Measurements from ENCODE around the gene FAM107B.

FAM107B gene

DNA sequence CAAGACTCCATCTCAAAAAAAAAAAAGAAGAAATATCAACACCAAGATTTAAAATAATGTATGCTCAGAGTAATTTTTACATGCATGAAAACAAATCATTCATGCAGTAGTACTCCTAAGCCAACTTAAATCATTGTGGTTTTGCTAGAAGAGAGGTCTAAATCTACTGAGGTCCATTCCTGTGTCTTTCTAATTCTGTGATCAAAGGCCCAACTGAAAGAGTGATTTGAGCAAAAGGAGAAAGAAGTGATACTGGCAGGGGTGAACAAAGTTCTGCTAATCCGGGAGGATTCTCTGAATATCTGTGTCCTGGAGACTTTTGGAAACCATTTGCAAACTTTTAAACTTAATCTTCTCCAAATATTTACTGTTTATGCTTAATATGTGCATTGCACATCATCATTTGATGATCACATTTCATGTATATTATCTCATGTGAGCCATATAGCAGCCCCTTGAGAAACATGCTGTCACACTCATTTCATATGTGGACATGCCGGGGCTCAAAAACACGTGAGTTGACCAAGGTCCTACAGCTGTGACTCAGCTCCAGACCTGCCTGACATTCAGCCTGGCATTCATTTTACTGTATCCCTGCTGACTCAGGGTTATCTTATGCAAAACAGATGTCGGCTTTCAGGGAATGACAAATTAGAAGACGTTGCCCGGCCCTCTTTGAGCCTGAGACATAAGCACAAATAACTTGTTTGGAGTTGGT lies 76.4 kb downstream of the FAM107B start:
- TF ChIP-seq GATA2 (IDR thresholded peaks at IDR 0.05; ENCODE audit: low read depth, low read length) (no peak), GATA3 (IDR thresholded peaks at IDR 0.05; ENCODE audit: low read depth, low read length) (no peak)

DNA sequence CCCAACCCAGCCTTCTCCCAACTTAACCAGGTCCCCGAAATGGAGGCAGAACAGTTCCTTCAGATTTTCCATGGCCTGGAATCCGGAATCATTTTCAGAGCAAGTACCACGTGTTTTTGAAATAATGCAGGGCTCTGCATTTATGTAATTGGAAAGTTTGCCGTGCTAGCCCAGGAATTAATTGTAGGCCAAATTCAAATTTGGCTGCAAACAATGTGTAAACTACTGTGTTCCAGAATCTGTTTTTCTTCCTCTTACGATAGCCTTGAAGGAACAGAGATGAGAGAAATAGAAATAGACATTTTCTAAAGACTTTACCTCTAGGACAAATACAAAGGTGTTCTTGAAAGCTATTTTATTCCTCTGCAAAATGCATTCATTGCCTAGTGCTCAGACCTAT lies 77.4 kb downstream of the FAM107B start:
- no peak for TF ChIP-seq GATA2 (IDR thresholded peaks at IDR 0.05; ENCODE audit: low read depth, low read length)

DNA sequence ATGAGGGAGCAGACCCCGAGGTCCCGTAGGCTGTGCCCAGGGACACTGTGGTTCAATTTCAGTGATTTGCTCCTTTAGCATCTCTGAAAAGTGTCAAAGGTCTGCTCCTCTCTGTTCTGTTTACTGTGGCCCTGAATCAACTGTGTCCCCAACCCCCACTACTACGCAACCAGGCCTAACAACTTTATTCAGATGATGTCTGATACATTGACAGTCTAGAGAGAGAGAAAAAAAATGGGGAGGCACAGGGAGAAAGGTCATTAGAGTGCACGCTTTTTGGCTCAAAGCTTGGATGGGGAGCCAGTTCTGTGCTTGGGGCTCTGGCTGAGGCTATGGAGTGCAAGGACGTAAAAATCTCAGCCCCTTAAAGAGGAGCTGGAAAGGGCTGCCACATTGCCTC lies 77.9 kb downstream of the FAM107B start:
- TF ChIP-seq GATA3 (IDR thresholded peaks at IDR 0.05; ENCODE audit: low read depth, low read length) (no peak), GATA2 (IDR thresholded peaks at IDR 0.05; ENCODE audit: low read depth, low read length) (no peak)

DNA sequence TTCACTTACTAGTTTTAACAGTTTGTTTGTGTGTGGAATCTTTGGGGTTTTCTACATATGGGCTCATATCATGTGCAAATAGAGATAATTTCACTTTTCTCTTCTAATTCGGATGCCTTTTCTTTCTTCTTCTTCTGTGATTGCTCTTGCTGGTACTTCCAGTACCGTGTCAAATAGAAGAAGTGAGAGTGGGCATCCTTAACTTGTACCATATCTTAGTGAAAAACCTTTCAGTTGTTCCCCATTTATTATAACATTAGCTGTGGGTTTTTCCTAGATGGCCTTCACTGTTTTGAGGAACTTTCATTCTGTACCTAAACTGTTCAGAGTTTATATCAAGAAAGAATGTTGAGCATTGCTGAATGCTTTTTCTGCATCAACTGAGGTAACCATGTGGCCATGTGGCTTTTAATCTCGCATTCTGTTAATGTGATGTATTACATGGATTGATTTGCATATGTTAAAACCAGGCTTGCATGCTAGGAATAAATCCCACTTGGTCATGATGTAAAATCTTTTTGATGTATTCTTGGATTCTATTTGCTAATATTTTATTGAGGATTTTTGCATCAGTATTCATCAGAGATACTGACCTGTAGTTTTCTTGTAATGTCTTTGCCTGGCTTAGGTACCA lies 78.7 kb downstream of the FAM107B start:
- no peak for TF ChIP-seq GATA2 (IDR thresholded peaks at IDR 0.05; ENCODE audit: low read depth, low read length)
- TF ChIP-seq GATA3 (IDR thresholded peaks at IDR 0.05; ENCODE audit: low read depth, low read length): no peak

DNA sequence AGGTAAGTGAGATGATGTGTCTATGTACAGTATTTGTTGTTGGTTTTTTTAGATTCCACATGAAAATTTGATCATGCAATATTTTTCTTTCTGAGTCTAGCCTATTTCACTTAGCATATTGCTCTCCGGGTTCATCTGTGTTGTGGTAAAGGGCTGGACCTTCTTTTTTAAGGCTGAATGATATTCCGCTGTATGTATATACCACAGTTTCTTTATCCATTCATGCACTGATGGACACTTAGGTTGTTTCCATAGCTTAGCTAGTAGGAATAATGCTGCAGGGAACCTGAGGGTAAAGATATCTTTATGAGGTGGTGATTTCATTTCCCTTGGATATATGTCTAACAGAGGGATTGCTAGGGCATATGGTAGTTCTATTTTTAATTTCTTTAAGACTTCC lies 80.8 kb downstream of the FAM107B start:
- TF ChIP-seq GATA2 (IDR thresholded peaks at IDR 0.05; ENCODE audit: low read depth, low read length): no peak
- TF ChIP-seq GATA3 (IDR thresholded peaks at IDR 0.05; ENCODE audit: low read depth, low read length): no peak

DNA sequence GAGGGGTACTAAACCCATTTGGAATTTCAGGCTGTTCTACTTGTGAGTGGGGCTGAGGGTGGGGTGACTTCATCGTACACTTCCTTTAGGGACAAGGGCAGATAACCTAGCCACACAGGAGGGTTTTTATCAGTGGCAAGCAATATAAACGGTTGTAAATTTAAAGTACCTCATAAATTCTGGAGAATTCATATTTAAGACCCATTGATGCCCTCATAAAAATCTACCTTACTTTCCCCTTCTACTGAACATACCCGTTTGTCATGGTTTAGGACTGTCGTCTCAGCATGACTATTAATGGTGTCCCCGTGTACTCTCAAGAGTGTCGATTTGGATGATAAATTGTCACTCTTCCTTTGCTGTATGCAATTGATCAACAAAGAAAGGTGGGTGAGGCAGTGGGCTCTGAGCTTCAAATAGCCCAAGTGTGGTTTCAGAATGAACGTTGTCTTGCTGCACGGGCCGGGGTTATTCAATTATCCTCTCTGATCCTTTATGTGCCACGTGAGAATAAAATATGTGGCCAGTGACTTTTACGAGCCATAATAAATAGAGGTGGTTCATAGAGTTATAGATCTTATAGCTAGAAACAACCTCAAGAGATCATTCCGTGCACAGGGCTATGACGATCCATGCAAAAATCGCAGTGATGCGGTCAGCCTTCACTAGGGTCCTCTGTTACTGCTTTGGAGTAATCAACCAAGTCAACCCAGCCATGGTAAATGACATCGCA lies 82.2 kb downstream of the FAM107B start:
- TF ChIP-seq GATA3 (IDR thresholded peaks at IDR 0.05; ENCODE audit: low read depth, low read length) (no peak), GATA2 (IDR thresholded peaks at IDR 0.05; ENCODE audit: low read depth, low read length) (no peak)

DNA sequence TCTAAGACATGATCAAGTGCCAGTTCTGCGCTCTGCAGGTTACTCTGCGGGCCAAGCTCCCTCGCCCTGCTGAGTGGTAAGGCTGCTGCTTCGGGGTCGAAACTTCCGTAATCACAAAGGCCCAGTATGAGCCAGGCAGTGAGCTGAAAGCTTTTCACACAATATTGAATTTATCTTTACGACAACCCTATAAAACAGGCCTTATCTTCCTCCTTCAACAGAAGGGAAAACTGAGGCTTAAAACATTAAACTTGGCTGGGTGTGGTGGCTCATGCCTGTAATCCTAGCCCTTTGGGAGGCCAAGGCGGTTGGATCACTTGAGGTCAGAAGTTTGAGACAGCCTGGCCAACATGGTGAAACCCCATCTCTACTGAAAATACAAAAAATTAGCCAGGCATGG lies 83.3 kb downstream of the FAM107B start:
- TF ChIP-seq GATA2 (IDR thresholded peaks at IDR 0.05; ENCODE audit: low read depth, low read length) (no peak), GATA3 (IDR thresholded peaks at IDR 0.05; ENCODE audit: low read depth, low read length) (no peak)

DNA sequence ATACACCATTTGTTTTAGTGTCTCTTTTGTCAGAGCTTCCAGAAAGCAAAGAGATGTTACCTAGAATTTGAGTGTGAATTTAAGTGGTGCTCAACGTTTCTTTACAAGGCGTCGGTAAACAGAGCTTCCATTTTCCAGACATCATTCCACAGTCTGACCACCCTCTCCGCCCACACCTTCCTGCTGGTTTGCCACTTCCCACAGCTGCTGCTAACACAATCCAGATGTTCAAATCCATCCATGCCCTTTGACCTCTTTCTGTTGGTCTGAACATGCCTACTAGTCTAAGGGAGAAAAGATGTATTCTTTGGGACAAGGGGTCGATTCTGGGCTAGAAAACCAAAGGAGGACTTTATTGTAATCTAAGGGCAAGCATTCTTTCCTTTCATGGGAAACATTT lies 86.1 kb downstream of the FAM107B start:
- TF ChIP-seq GATA3 (IDR thresholded peaks at IDR 0.05; ENCODE audit: low read depth, low read length) (no peak), GATA2 (IDR thresholded peaks at IDR 0.05; ENCODE audit: low read depth, low read length) (no peak)

DNA sequence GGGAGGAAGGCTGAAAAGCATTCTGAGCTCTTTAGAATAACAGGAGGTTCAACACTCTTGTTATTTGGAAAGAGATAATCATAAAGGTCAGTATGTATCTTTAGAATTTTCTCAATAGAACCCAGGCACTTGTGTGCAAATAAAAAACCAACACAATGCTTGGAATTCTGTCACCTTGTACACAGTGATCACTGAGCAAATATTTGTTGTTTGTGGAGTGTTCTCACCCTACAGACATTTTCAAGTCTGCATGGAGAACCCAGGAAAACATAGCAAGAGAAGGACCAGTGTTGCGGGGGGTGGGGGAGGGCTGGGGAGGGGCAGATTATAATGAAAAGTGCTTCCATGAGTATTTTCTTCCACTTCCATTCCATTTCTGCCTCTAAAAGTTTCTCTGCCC lies 87.4 kb downstream of the FAM107B start:
- TF ChIP-seq GATA2 (IDR thresholded peaks at IDR 0.05; ENCODE audit: low read depth, low read length) (no peak), GATA3 (IDR thresholded peaks at IDR 0.05; ENCODE audit: low read depth, low read length) (no peak)

DNA sequence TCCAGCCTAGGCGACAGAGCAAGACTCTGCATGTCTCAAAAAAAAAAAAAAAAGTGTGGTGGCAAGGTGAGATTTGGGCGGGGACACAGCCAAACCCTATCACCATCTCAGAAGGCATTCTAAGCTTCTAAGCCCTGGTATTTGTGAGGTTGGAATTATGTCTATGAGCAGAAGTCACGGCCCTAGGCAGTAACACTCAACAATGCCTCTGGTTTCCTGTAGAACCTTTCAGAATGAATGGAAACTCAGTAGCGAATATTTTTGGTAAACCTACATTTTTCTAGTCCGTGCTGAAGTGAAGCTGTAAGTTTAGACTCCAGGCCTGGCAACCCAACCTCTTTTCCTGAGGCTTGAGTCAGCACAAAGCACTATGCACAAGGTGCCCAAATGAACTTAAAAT lies 88.3 kb downstream of the FAM107B start:
- no peak for TF ChIP-seq GATA3 (IDR thresholded peaks at IDR 0.05; ENCODE audit: low read depth, low read length)
- TF ChIP-seq GATA2 (IDR thresholded peaks at IDR 0.05; ENCODE audit: low read depth, low read length): no peak

DNA sequence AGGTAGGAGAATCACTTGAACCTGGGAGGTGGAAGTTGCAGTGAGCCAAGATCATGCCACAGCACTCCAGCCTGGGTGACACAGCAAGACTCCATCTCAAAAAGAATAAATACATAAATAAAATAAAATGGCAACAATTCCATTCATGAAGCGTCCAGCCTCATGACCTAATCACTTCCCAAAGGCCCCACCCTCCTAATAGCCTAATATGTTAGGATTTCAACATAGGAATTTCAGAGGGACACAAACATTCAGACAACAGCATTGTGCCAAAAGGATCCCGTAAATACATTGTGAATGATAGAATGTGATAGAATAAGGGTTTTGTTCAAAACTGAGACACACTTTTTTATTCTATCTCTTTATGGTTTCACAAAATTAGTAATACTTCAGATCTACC lies 90.3 kb downstream of the FAM107B start:
- TF ChIP-seq GATA3 (IDR thresholded peaks at IDR 0.05; ENCODE audit: low read depth, low read length) (no peak), GATA2 (IDR thresholded peaks at IDR 0.05; ENCODE audit: low read depth, low read length) (no peak)

DNA sequence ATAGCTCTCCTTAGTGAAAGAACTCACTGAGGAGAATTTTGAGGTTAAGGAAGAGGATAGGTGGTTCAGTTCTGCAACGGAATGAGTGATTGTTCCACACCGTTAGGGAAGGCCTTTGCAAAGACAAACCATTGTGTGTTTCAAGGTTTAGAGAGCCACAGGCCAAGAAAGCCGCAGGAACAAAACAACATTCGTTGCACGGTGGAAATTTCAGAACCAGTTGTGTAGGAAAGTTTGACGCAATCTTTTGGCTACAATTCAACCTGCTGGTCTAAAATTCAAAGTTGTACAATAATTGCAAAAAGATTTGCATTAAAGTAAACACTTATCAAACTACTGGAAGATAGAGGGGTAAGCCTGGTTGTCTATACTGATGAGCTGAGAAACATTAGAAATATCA lies 91.4 kb downstream of the FAM107B start:
- TF ChIP-seq GATA2 (IDR thresholded peaks at IDR 0.05; ENCODE audit: low read depth, low read length): no peak
- no peak for TF ChIP-seq GATA3 (IDR thresholded peaks at IDR 0.05; ENCODE audit: low read depth, low read length)

DNA sequence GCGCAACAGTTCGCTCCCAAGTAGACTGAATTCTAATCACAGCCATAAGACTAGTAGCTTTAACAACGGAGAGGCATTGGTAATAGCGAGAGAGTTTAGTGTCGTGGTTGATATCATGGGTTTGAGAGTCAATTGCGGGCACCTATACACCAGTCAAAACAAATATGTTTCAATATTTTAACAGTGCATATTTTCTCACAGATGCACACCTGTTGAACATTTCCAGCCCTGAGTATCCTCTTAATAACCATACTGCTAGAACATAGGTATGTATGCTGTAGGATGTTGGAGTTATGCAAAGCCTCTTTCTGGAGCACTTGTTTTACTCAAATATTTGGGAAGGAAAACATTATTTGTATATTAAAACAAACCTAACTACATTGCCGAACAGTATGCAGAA lies 92.9 kb downstream of the FAM107B start:
- TF ChIP-seq GATA3 (IDR thresholded peaks at IDR 0.05; ENCODE audit: low read depth, low read length) (no peak), GATA2 (IDR thresholded peaks at IDR 0.05; ENCODE audit: low read depth, low read length) (no peak)

DNA sequence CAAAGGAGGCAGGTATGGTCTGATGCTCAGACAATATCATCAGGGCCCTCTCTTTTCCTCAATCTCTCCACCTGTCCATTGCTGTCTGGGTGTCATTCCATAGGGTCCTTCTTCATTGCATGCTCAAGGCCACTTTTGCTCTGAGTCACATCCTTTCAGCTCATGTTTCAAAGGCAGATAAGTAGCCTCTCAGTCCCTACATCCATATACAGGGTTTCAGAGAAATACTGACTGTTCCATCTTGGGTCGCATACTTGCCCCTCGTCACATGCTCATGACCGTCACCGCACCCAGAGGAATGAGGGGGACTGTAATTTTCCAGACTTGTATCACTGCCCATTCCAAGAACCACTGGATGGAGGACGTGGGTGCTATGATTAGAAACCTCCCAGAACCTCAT lies 93.4 kb downstream of the FAM107B start:
- no peak for TF ChIP-seq GATA3 (IDR thresholded peaks at IDR 0.05; ENCODE audit: low read depth, low read length)
- TF ChIP-seq GATA2 (IDR thresholded peaks at IDR 0.05; ENCODE audit: low read depth, low read length): no peak

DNA sequence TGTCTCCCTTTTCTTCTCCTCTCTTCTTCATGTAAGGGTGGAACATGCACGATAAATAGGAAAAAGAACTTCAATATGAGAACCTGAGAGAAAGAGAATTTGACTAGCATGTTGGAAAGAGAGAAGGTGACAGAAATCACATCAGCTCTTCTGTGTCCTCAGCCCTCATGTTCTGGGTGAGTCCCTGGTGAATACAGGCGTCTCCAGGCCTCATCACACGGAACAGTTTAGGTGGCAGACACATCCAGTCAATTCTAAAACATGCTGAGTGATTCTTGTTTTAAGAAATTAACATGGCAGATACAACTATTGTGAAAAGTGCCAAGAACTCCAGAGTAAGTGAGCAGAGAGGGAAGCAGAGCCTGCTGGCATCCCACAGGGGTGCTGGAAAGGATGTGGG lies 96.1 kb downstream of the FAM107B start:
- TF ChIP-seq GATA2 (IDR thresholded peaks at IDR 0.05; ENCODE audit: low read depth, low read length) (no peak), GATA3 (IDR thresholded peaks at IDR 0.05; ENCODE audit: low read depth, low read length) (no peak)
